ENCODE results near the gene SH2D1B.

- no peak for TF ChIP-seq CREB1 (CRISPR knock-in tag; IDR thresholded peaks at IDR 0.05; ENCODE audit: low read depth)
- no peak for TF ChIP-seq ETS1 (IDR thresholded peaks at IDR 0.05)
- no peak for TF ChIP-seq CTCF (conservative IDR thresholded peaks at IDR 0.05; ENCODE audit: low read depth in 2 of 2)
- no peak for TF ChIP-seq POLR2AphosphoS5 (IDR thresholded peaks at IDR 0.05; ENCODE audit: low read depth)
- no peak for TF ChIP-seq EZH2phosphoT487 (IDR thresholded peaks at IDR 0.05; ENCODE audit: unreplicated experiment)
Measured at GRCh38 chr1:162347281-162347680, 64.7 kb downstream of the SH2D1B start.
